ENCODE results near the gene ALX3. TPM values are rescaled to one million over a fixed set of nuclear protein-coding genes. Genes with fewer than 3 reads are reported as not detected.

Gene ALX3
- total RNA-seq, 2 experiments from 2014 or later = not detected

GRCh38 chr1:110102081-110102480 lies 31.6 kb upstream of the ALX3 start:
- Mint-ChIP-seq H3K27me3 (no peaks in the 10 kb centered on the region), H3K4me3 (no peak overlapping the region), H3K27ac (no peak overlapping the region), H3K4me1 (ENCODE audit: low read depth) (no peaks in the 10 kb centered on the region), H3K9me3 (no peaks in the 10 kb centered on the region), H3K36me3 (no peaks in the 10 kb centered on the region)
- intact Hi-C loops (cut with micrococcal nuclease) = no loop called here
- DNase-seq = no peak
- ChIA-PET CTCF (interaction anchor here (1.0 to 7.7 kb wide), 5 partner anchors 12 to 72 kb away, joined by 3 to 137 read pairs (median 50); no protein-coding TSS in a partner anchor), POLR2A (no interaction called here)

- Mint-ChIP-seq H3K36me3 (no peaks in the 10 kb centered on the region), H3K4me3 (no peak overlapping the region), H3K9me3 (no peaks in the 10 kb centered on the region), H3K4me1 (ENCODE audit: low read depth) (no peaks in the 10 kb centered on the region), H3K27me3 (peaks cover 2% of the 10 kb centered on the region), H3K27ac (no peak overlapping the region)
- ChIA-PET POLR2A (no interaction called here), CTCF (interaction anchor here (1.3 to 7.7 kb wide), 4 partner anchors 11 to 360 kb away, joined by 4 to 137 read pairs (median 82); no protein-coding TSS in a partner anchor)
- intact Hi-C loops (cut with micrococcal nuclease) = no loop called here
- no peak for DNase-seq
Observed at GRCh38 chr1:110100335-110100734, 29.9 kb upstream of the ALX3 start.

DNA sequence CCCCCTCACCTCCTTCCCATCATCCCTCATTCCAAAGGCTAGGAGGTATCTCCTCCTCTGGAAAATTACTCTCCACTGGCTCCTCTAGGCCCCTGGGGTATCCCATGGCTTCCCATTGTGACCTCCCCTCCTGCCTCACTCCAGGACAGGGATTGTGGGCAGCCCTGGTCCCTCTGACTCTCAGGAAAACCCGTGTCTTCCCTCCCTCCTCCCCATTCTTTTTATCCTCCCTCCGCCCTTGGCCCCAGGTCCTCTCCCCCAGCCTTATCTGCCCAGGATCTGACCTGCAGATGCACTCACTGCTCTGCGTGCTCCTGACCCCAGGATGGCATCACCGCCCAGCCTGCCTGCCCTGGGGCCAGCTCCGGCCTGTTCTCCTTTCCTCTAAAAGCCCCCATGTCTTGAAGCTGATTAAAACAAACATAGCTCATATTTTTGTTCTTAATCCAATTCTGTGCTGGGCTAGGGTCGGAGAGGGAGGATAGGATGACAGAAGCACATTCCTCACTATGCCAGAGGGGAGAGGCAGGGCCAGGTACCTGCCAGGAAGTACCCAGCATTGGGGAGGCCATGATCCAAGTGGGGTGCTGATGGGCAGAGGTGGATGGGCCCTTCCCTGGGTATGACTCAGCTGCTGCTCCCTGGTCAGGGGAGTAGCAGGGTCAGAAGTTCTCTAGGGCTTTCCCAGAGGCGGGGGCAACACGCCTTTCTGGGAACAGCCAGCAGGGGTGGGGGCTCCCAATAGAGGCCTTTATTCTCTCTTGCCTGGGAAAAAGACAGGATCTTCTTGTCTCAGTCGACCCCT lies 28.0 kb upstream of the ALX3 start:
- ChIA-PET POLR2A (no interaction called here), CTCF (interaction anchor here (1.6 to 2.4 kb wide), 3 partner anchors 10 to 39 kb away, joined by 7 to 17 read pairs (median 11); no protein-coding TSS in a partner anchor)
- Mint-ChIP-seq H3K27ac (no peak overlapping the region), H3K4me1 (ENCODE audit: low read depth) (no peaks in the 10 kb centered on the region), H3K36me3 (no peaks in the 10 kb centered on the region), H3K27me3 (peaks cover 5% of the 10 kb centered on the region), H3K9me3 (no peaks in the 10 kb centered on the region), H3K4me3 (no peak overlapping the region)
- intact Hi-C loops (cut with micrococcal nuclease) = no loop called here
- DNase-seq = no peak

GRCh38 chr1:110097507-110098221 lies 27.2 kb upstream of the ALX3 start:
- no peaks in the 10 kb centered on the region for H3K9me3 Mint-ChIP-seq
- no peak for DNase-seq
- ChIA-PET CTCF (interaction anchor here (0.8 to 2.4 kb wide), 5 partner anchors 8 to 43 kb away, joined by 3 to 17 read pairs (median 4); no protein-coding TSS in a partner anchor), POLR2A (no interaction called here)
- no peaks in the 10 kb centered on the region for H3K4me1 Mint-ChIP-seq (ENCODE audit: low read depth)
- H3K27me3 Mint-ChIP-seq = peaks cover 5% of the 10 kb centered on the region
- intact Hi-C loops (cut with micrococcal nuclease) = no loop called here
- H3K27ac Mint-ChIP-seq = no peak overlapping the region
- no peaks in the 10 kb centered on the region for H3K36me3 Mint-ChIP-seq
- no peak overlapping the region for H3K4me3 Mint-ChIP-seq

GRCh38 chr1:110094931-110095654 lies 24.6 kb upstream of the ALX3 start:
- Mint-ChIP-seq H3K4me1 (ENCODE audit: low read depth) (no peaks in the 10 kb centered on the region), H3K27me3 (peaks cover 10% of the 10 kb centered on the region), H3K9me3 (no peaks in the 10 kb centered on the region), H3K4me3 (no peak overlapping the region), H3K27ac (no peak overlapping the region), H3K36me3 (no peaks in the 10 kb centered on the region)
- intact Hi-C loops (cut with micrococcal nuclease) = no loop called here
- ChIA-PET POLR2A (no interaction called here), CTCF (interaction anchor here (1.5 to 1.7 kb wide), 2 partner anchors 9 to 11 kb away, joined by 3 to 7 read pairs; no protein-coding TSS in a partner anchor)
- no peak for DNase-seq

GRCh38 chr1:110092991-110093390 lies 22.5 kb upstream of the ALX3 start:
- Mint-ChIP-seq H3K4me1 (ENCODE audit: low read depth) (peaks cover under 1% of the 10 kb centered on the region), H3K4me3 (no peak overlapping the region), H3K27ac (no peak overlapping the region), H3K27me3 (peaks cover 13% of the 10 kb centered on the region), H3K36me3 (no peaks in the 10 kb centered on the region), H3K9me3 (no peaks in the 10 kb centered on the region)
- CTCF ChIA-PET = interaction anchor here (1.0 to 2.7 kb wide), 5 partner anchors 11 to 39 kb away, joined by 3 to 11 read pairs (median 3); no protein-coding TSS in a partner anchor
- DNase-seq = no peak
- POLR2A ChIA-PET = no interaction called here
- intact Hi-C loops (cut with micrococcal nuclease) = no loop called here

DNA sequence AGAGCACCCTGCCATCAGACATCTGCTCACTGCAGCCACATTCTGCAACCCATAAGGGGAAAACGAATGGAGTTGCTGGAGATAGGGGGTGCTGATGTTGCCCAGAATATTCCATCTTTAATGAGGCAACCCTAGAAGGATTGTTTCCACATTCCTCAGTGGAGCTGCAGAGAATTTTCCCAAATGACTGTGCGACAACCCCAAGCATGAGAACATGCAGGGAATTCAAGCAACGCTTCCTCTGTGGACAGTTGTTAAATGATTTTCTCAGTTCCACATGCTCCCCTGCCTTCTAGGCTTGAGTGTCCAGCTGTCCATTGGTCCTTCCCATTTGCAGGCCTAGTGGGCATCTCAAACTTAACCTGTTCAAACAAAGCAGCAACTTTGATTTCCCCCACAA lies 21.3 kb upstream of the ALX3 start:
- CTCF ChIA-PET = interaction anchor here (0.8 to 5.2 kb wide), 8 partner anchors 10 to 939 kb away, joined by 3 to 137 read pairs (median 7); no protein-coding TSS in a partner anchor
- no peak for DNase-seq
- POLR2A ChIA-PET = no interaction called here
- peaks cover 2% of the 10 kb centered on the region for H3K4me1 Mint-ChIP-seq (ENCODE audit: low read depth)
- peaks cover 19% of the 10 kb centered on the region for H3K27me3 Mint-ChIP-seq
- no peaks in the 10 kb centered on the region for H3K36me3 Mint-ChIP-seq
- H3K4me3 Mint-ChIP-seq = no peak overlapping the region
- no peaks in the 10 kb centered on the region for H3K9me3 Mint-ChIP-seq
- intact Hi-C loops (cut with micrococcal nuclease) = no loop called here
- no peak overlapping the region for H3K27ac Mint-ChIP-seq

DNA sequence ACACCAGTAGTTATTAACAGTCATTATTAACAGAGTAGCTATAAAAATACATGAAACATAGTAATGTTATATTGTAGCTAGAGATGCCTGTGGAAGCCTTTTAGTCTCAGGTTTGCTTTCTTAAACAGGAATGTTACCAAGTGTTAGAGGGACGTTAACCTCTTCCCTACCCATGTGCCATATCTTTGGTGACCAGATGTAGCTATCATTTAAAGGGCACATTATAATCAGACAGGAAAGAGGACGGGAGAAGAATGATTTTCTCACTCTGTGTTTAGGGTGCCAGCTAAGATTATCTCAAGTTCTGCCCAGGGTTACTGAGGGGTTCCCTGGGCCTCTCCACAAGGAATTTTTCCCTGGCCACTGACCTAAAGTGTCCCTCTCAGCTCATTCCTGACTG lies 20.9 kb upstream of the ALX3 start:
- Mint-ChIP-seq H3K27ac (no peak overlapping the region), H3K4me3 (no peak overlapping the region), H3K27me3 (peaks cover 23% of the 10 kb centered on the region), H3K9me3 (no peaks in the 10 kb centered on the region), H3K4me1 (ENCODE audit: low read depth) (peaks cover 2% of the 10 kb centered on the region), H3K36me3 (no peaks in the 10 kb centered on the region)
- ChIA-PET POLR2A (no interaction called here), CTCF (interaction anchor here (1.0 to 5.2 kb wide), 7 partner anchors 10 to 62 kb away, joined by 3 to 137 read pairs (median 10); no protein-coding TSS in a partner anchor)
- intact Hi-C loops (cut with micrococcal nuclease) = no loop called here
- DNase-seq = no peak

- no peak overlapping the region for H3K27ac Mint-ChIP-seq
Observed at GRCh38 chr1:110089561-110090275, 19.2 kb upstream of the ALX3 start.

DNA sequence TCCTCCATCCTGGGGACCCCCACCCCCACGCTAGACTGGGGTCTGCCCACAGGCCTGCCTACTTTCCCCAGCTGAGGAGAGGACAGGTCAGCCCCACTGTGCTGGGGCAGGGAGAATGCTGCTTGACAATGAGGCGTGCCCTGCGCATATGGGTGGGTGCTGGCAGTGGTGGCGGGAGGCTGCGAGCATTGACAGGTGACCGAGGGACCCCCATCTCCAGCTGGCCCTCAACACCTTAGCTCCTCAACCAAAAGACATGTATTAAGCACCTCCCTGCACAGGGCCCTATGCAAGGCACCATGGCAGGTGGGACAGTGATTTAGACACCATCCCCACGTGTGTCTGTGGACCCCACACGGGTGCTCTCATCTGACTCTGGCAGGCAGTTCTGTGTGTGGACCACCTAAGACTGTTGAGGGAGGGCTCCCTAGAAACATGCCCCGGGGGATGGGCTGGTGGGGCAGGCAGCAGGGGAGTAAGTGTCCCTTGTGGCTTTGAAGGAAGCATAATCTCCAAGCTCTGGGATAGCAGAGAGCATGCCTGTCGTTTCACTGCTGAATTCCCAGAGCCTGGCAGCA lies 18.4 kb upstream of the ALX3 start:
- no peaks in the 10 kb centered on the region for H3K9me3 Mint-ChIP-seq
- H3K4me3 Mint-ChIP-seq = no peak overlapping the region
- intact Hi-C loops (cut with micrococcal nuclease) = loop anchor here (1.0 kb wide), 1 partner anchor 17 kb away; no protein-coding TSS in a partner anchor
- ChIA-PET POLR2A (interaction anchor here (1.0 kb wide), 1 partner anchor 16 kb away, joined by 3 read pairs; no protein-coding TSS in a partner anchor), CTCF (interaction anchor here (1.0 to 5.2 kb wide), 22 partner anchors 10 to 449 kb away, joined by 3 to 137 read pairs (median 7); partner anchors contain the start of genes AHCYL1, SLC6A17 and STRIP1)
- peaks cover 5% of the 10 kb centered on the region for H3K4me1 Mint-ChIP-seq (ENCODE audit: low read depth)
- H3K27me3 Mint-ChIP-seq = peaks cover 39% of the 10 kb centered on the region
- no peak overlapping the region for H3K27ac Mint-ChIP-seq
- H3K36me3 Mint-ChIP-seq = no peaks in the 10 kb centered on the region
- no peak for DNase-seq

More at GRCh38 chr1:110089561-110090275, 19.2 kb upstream of the ALX3 start:
- POLR2A ChIA-PET = no interaction called here
- Mint-ChIP-seq H3K4me3 (no peak overlapping the region), H3K36me3 (no peaks in the 10 kb centered on the region), H3K4me1 (ENCODE audit: low read depth) (peaks cover 2% of the 10 kb centered on the region), H3K27me3 (peaks cover 37% of the 10 kb centered on the region), H3K9me3 (no peaks in the 10 kb centered on the region)
- intact Hi-C loops (cut with micrococcal nuclease) = no loop called here
- CTCF ChIA-PET = interaction anchor here (0.7 to 5.2 kb wide), 3 partner anchors 8 to 29 kb away, joined by 3 to 137 read pairs (median 12); no protein-coding TSS in a partner anchor
- DNase-seq = no peak

All from activated CD4-positive, alpha-beta memory T cell treated with anti-CD3 and anti-CD28 coated beads for 36 hours (primary cell).